GM12878 (cell line): ENCODE data around the gene STK39. TPM values are rescaled to one million over a fixed set of nuclear protein-coding genes. Genes with fewer than 3 reads are reported as not detected.

Experiments
- ATAC-seq: fragments of 200-7000 bp; cut with Tn5 transposase; 3 replicates; pipeline ENCODE4 v1.9.1; 2020; ENCODE audit warnings: mild to moderate bottlenecking, moderate library complexity
- BruUV-seq: library from RNA; stranded (reverse); fragments of 400-500 nt; replicated peaks from 2 replicates; lab custom pipeline; 2021; lab: Mats Ljungman, UMichigan
- CTCF ChIA-PET: fragments of 300-600 bp; sonication (Branson Sonifier 250); formaldehyde crosslinking; extraction: SDS; loops from one replicate; lab custom pipeline; 2021; ENCODE audit warnings: inconsistent platforms; lab: Yijun Ruan, JAX
- POLR2A ChIA-PET: fragments of 350-600 bp; formaldehyde crosslinking; extraction: SDS; loops from one replicate; lab custom pipeline; 2021; ENCODE audit warnings: inconsistent platforms; lab: Charles Lee
- RAD21 ChIA-PET: fragments of 300-600 bp; sonication (Branson Sonifier 250); formaldehyde crosslinking; loops from one replicate; lab custom pipeline; 2023; ENCODE audit warnings: antibody characterized with exemption; ENCODE audit not compliant: unreplicated experiment; lab: Charles Lee
- SMC1A ChIA-PET: fragments of 300-600 bp; sonication (Branson Sonifier 250); formaldehyde crosslinking; loops from one replicate; lab custom pipeline; 2023; ENCODE audit not compliant: unreplicated experiment, uncharacterized antibody; lab: Charles Lee
- DNase-seq: peaks from one replicate; pipeline ENCODE4 v3.0.0-alpha.2; 2011; ENCODE audit warnings: low read depth, low spot score
- FAIRE-seq: peaks from 3 replicates; lab custom pipeline; 2011; peaks lifted over from hg19 to GRCh38; lab: Jason Lieb, UNC
- H2AFZ ChIP-seq: 2 replicates; pipeline ENCODE4 v1.6.0; 2011; ENCODE audit warnings: low read depth, low read length, control low read depth; ENCODE audit not compliant: control insufficient read depth
- H3K27ac ChIP-seq: 2 replicates; pipeline ENCODE4 v1.5.1; 2011; ENCODE audit warnings: control low read depth; ENCODE audit not compliant: control insufficient read depth, insufficient read depth
- H3K27me3 ChIP-seq, 2 experiments: replicated peaks in 1 of 2; 2 replicates each; pipeline versions ENCODE4 v1.6.0 to v1.6.1; 2011; ENCODE audit warnings: low read length in 1 of 2; ENCODE audit not compliant: control insufficient read depth in 2 of 2, insufficient read depth in 2 of 2
- H3K36me3 ChIP-seq, 2 experiments: 2 replicates each; pipeline ENCODE4 v1.5.1; 2011; ENCODE audit warnings: low read length in 1 of 2; ENCODE audit not compliant: control insufficient read depth in 2 of 2, insufficient read depth in 2 of 2
- H3K4me1 ChIP-seq: 2 replicates; pipeline ENCODE4 v1.6.1; 2011; ENCODE audit warnings: mild to moderate bottlenecking, low read length, moderate library complexity, mixed read lengths; ENCODE audit not compliant: control insufficient read depth, insufficient read depth
- H3K4me2 ChIP-seq: 2 replicates; pipeline ENCODE4 v1.6.0; 2011; ENCODE audit warnings: control low read depth; ENCODE audit not compliant: control insufficient read depth, insufficient read depth
- H3K4me3 ChIP-seq: fragments of 200-600 bp; sonication (generic); 2 replicates; pipeline ENCODE4 v1.5.1; 2016
- H3K79me2 ChIP-seq: 2 replicates; pipeline ENCODE4 v1.6.0; 2011; ENCODE audit warnings: low read length; ENCODE audit not compliant: control insufficient read depth, insufficient read depth
- H3K9ac ChIP-seq: 2 replicates; pipeline ENCODE4 v1.8.0; 2011; ENCODE audit warnings: low read length, control low read depth, mixed read lengths; ENCODE audit not compliant: control insufficient read depth, insufficient read depth
- H3K9me3 ChIP-seq: replicated peaks from 3 replicates; pipeline ENCODE4 v1.5.1; 2011; ENCODE audit warnings: mild to moderate bottlenecking, low read length; ENCODE audit not compliant: control insufficient read depth, insufficient read depth
- H4K20me1 ChIP-seq: 2 replicates; pipeline ENCODE4 v1.6.0; 2011; ENCODE audit not compliant: control insufficient read depth, insufficient read depth
- NR2C1 ChIP-seq: fragments of 450-650 bp; IDR thresholded peaks from 2 replicates; pipeline ENCODE4 v1.6.1; 2017; ENCODE audit warnings: antibody characterized with exemption, mild to moderate bottlenecking, moderate library complexity
- WGBS: methylation state at CpG from one replicate; pipeline ENCODE4 v1.1.6; 2016; ENCODE audit warnings: low lambda C conversion rate; ENCODE audit not compliant: insufficient replicate concordance, insufficient coverage; ENCODE audit errors: missing lambda C conversion rate; 5-methylcytosine and 5-hydroxymethylcytosine counted together
- in situ Hi-C: fragments of 300-500 bp; cut with MboI; formaldehyde crosslinking; loops from 9 replicates; pipeline ENCODE4 v1.14.3; 2018; ENCODE audit warnings: mixed read lengths
- intact Hi-C: fragments of 100-400 bp; cut with micrococcal nuclease; formaldehyde crosslinking; loops from one replicate; pipeline ENCODE4 v1.14.2; 2022; ENCODE audit not compliant: unreplicated experiment
- polyA plus RNA-seq, 11 experiments: library from polyadenylated mRNA; depleted of rRNA in 4 of 11; unstranded in 6 of 11; stranded (reverse) in 5 of 11; fragments of >200 nt; fragmentation: Nextera tagmentation in 4 of 11; fragmentation: Illumina TruSeq in 1 of 11; extraction: Ambion mirVana in 4 of 11; extraction: Trizol in 1 of 11; gene quantifications; 1 replicate in 1 of 11; 2 replicates in 10 of 11; pipeline versions ENCODE4 v1.2.1 to v1.2.3, GENCODE V29; 2011 to 2016; ENCODE audit warnings: inconsistent platforms in 2 of 11, missing spikeins in 2 of 11, low read depth in 1 of 11
- total RNA-seq, 4 experiments: library from RNA; depleted of rRNA in 3 of 4; stranded (reverse); fragments of >200 nt in 3 of 4; fragmentation: Illumina TruSeq in 1 of 4; extraction: Trizol in 1 of 4; gene quantifications; 2 replicates each; pipeline versions ENCODE4 v1.2.1 to v1.2.3, GENCODE V29; 2013 to 2021
- TF ChIP-seq, protein P1 (sequence below): IDR thresholded peaks from 2 replicates; pipeline ENCODE4 v1.6.1; 2011; ENCODE audit warnings: mild to moderate bottlenecking, low read depth, low read length, moderate library complexity; ENCODE audit not compliant: insufficient replicate concordance
- TF ChIP-seq, protein P2 (sequence below): fragments of 450-650 bp; IDR thresholded peaks from 2 replicates; pipeline ENCODE4 v1.6.1; 2016; ENCODE audit warnings: mild to moderate bottlenecking

Gene STK39
- total and polyA plus RNA-seq, 10 of the 15 experiments (the other 5 are each of a cell fraction or from before 2014, with no cell fraction given): 0.03 to 0.21 (median 0.07) TPM; not detected in 5

GRCh38 chr2:168191955-168192785 is 55.2 kb downstream of the STK39 start:
- no peaks in the 10 kb centered on the region for H3K79me2 ChIP-seq
- RAD21 ChIA-PET: no interaction called here
- no peak overlapping the region for H3K27ac ChIP-seq
- POLR2A ChIA-PET: no interaction called here
- no peak for FAIRE-seq
- peaks cover 12% of the 10 kb centered on the region; the same call in 1 of the 2 replicates for H3K4me1 ChIP-seq
- DNase-seq: no peak
- no peaks in the 10 kb centered on the region for H3K36me3 ChIP-seq
- H3K9ac ChIP-seq: no peak overlapping the region
- in situ Hi-C loops: no loop called here
- no peak overlapping the region for H2AFZ ChIP-seq
- CTCF ChIA-PET: no interaction called here
- no peaks in the 10 kb centered on the region for H3K9me3 ChIP-seq
- TF ChIP-seq NR2C1: no peak
- TF ChIP-seq, protein P1, sequence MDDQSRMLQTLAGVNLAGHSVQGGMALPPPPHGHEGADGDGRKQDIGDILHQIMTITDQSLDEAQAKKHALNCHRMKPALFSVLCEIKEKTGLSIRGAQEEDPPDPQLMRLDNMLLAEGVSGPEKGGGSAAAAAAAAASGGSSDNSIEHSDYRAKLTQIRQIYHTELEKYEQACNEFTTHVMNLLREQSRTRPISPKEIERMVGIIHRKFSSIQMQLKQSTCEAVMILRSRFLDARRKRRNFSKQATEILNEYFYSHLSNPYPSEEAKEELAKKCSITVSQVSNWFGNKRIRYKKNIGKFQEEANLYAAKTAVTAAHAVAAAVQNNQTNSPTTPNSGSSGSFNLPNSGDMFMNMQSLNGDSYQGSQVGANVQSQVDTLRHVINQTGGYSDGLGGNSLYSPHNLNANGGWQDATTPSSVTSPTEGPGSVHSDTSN: no peak
- TF ChIP-seq, protein P2, sequence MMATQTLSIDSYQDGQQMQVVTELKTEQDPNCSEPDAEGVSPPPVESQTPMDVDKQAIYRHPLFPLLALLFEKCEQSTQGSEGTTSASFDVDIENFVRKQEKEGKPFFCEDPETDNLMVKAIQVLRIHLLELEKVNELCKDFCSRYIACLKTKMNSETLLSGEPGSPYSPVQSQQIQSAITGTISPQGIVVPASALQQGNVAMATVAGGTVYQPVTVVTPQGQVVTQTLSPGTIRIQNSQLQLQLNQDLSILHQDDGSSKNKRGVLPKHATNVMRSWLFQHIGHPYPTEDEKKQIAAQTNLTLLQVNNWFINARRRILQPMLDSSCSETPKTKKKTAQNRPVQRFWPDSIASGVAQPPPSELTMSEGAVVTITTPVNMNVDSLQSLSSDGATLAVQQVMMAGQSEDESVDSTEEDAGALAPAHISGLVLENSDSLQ: no peak
- TF ChIP-seq, all 136 proteins: peak for 0
- Histone ChIP-seq H4K20me1 (no peaks in the 10 kb centered on the region; the same call in 1 of the 2 replicates), H3K4me2 (no peak overlapping the region), H3K4me3 (no peak overlapping the region), H3K27me3 (peaks cover 1 to 2% of the 10 kb centered on the region in 2 experiments; a peak in 3 of 4 replicates)
- no TSS peak for BruUV-seq
- WGBS: 27% methylated on average over 6 of the region's 6 CpGs
- no peak for ATAC-seq
- intact Hi-C loops: no loop called here
- SMC1A ChIA-PET: no interaction called here
